ENCODE results near the gene C2orf49. TPM values are rescaled to one million over a fixed set of nuclear protein-coding genes. Genes with fewer than 3 reads are reported as not detected.

C2orf49 gene
- total and polyA plus RNA-seq, 3 experiments from 2014 or later: 8.4 to 20.0 (median 19.4) TPM

GRCh38 chr2:105329197-105329554 is 8.2 kb upstream of the C2orf49 start:
- no peak for DNase-seq
- Histone ChIP-seq H3K36me3 (ENCODE audit: insufficient read depth, low read length) (no peaks in the 10 kb centered on the region), H3K9me3 (ENCODE audit: low read length) (no peaks in the 10 kb centered on the region), H3K4me1 (ENCODE audit: insufficient read depth, low read length) (peaks cover 29% of the 10 kb centered on the region), H3K4me3 (ENCODE audit: low read length) (peak overlapping the region; percentile 87), H3K27ac (ENCODE audit: low read depth, low read length) (peak overlapping the region; percentile 49), H3K27me3 (ENCODE audit: insufficient read depth, low read length, poor library complexity, severe bottlenecking) (no peaks in the 10 kb centered on the region)
- Mint-ChIP-seq H3K27ac (peak overlapping the region; percentile 88 to 100 (median 96)), H3K36me3 (peaks cover 0 to 20% (median 2%) of the 10 kb centered on the region in 3 donors), H3K4me3 (peak overlapping the region; percentile 84 to 96 (median 92)), H3K27me3 (no peaks in the 10 kb centered on the region), H3K4me1 (peaks cover 44 to 63% (median 61%) of the 10 kb centered on the region in 3 donors), H3K9me3 (no peaks in the 10 kb centered on the region)
- ChIA-PET POLR2A (interaction anchor here (1.0 to 1.7 kb wide), 3 partner anchors 9 to 409 kb away, joined by 3 to 10 read pairs (median 4); partner anchors contain the start of gene C2orf49), CTCF (interaction anchor here (1.5 kb wide), 1 partner anchor 69 kb away, joined by 3 read pairs; the partner anchor contains the start of gene FHL2)

GRCh38 chr2:105329561-105330495 is 7.5 kb upstream of the C2orf49 start, which contains the start of gene TGFBRAP1:
Gene TGFBRAP1 (minus strand): TSS chr2:105329735. CDS start chr2:105308301, 21,434 bp downstream.
- Mint-ChIP-seq H3K27me3 (no peaks in the 10 kb centered on the region), H3K9me3 (no peaks in the 10 kb centered on the region), H3K4me1 (peaks cover 39 to 56% (median 55%) of the 10 kb centered on the region in 3 donors), H3K27ac (peak within 1 kb of the TSS; percentile 94 to 100 (median 96)), H3K4me3 (peak within 1 kb of the TSS; percentile 84 to 96 (median 92)), H3K36me3 (peaks cover 0 to 15% (median 2%) of the 10 kb centered on the region in 3 donors)
- H3K36me3 ChIP-seq (ENCODE audit: insufficient read depth, low read length): no peaks in the 10 kb centered on the region
- POLR2A ChIA-PET: interaction anchor here (0.5 to 1.7 kb wide), 5 partner anchors 8 to 1121 kb away, joined by 3 to 21 read pairs (median 4); partner anchors contain the start of gene C2orf49
- H3K9me3 ChIP-seq (ENCODE audit: low read length): no peaks in the 10 kb centered on the region
- peak; percentile 44 to 71 (median 71) for DNase-seq
- H3K4me1 ChIP-seq (ENCODE audit: insufficient read depth, low read length): peaks cover 29% of the 10 kb centered on the region
- no peaks in the 10 kb centered on the region for H3K27me3 ChIP-seq (ENCODE audit: insufficient read depth, low read length, poor library complexity, severe bottlenecking)
- H3K27ac ChIP-seq (ENCODE audit: low read depth, low read length): peak within 1 kb of the TSS; percentile 85
- H3K4me3 ChIP-seq (ENCODE audit: low read length): peak within 1 kb of the TSS; percentile 87
- CTCF ChIA-PET: interaction anchor here (1.1 to 1.2 kb wide), 3 partner anchors 10 to 38 kb away, joined by 3 to 4 read pairs (median 3); no protein-coding TSS in a partner anchor

- H3K9me3 ChIP-seq (ENCODE audit: low read length): no peaks in the 10 kb centered on the region
- DNase-seq: peak in 1 of 5 donors; percentile 3
- ChIA-PET CTCF (interaction anchor here (1.1 to 1.2 kb wide), 4 partner anchors 8 to 37 kb away, joined by 3 to 4 read pairs (median 3); no protein-coding TSS in a partner anchor), POLR2A (interaction anchor here (0.7 kb wide), 1 partner anchor 9 kb away, joined by 21 read pairs; no protein-coding TSS in a partner anchor)
- H3K27ac ChIP-seq (ENCODE audit: low read depth, low read length): peak overlapping the region; percentile 85
- H3K36me3 ChIP-seq (ENCODE audit: insufficient read depth, low read length): no peaks in the 10 kb centered on the region
- Mint-ChIP-seq H3K9me3 (no peaks in the 10 kb centered on the region), H3K4me3 (peak overlapping the region; percentile 46 to 91 (median 84)), H3K27me3 (no peaks in the 10 kb centered on the region), H3K27ac (peak overlapping the region; percentile 87 to 97 (median 94)), H3K4me1 (peaks cover 31 to 50% (median 50%) of the 10 kb centered on the region in 3 donors), H3K36me3 (peaks cover 0 to 8% (median 2%) of the 10 kb centered on the region in 3 donors)
- H3K4me3 ChIP-seq (ENCODE audit: low read length): peak overlapping the region; percentile 70
- H3K27me3 ChIP-seq (ENCODE audit: insufficient read depth, low read length, poor library complexity, severe bottlenecking): no peaks in the 10 kb centered on the region
- peaks cover 29% of the 10 kb centered on the region for H3K4me1 ChIP-seq (ENCODE audit: insufficient read depth, low read length)
These were observed 6.5 kb upstream of the C2orf49 start for GRCh38 chr2:105330681-105331375.

- ChIA-PET CTCF (no interaction called here), POLR2A (no interaction called here)
- H3K4me3 ChIP-seq (ENCODE audit: low read length): no peak overlapping the region
- peaks cover 37 to 48% (median 48%) of the 10 kb centered on the region in 3 donors for H3K4me1 Mint-ChIP-seq
- H3K36me3 ChIP-seq (ENCODE audit: insufficient read depth, low read length): no peaks in the 10 kb centered on the region
- H3K27ac ChIP-seq (ENCODE audit: low read depth, low read length): no peak overlapping the region
- H3K27ac Mint-ChIP-seq: peak overlapping the region in 2 of 8 donors; percentile 17 to 100
- H3K36me3 Mint-ChIP-seq: peaks cover 0 to 17% (median 0%) of the 10 kb centered on the region in 3 donors
- no peaks in the 10 kb centered on the region for H3K27me3 ChIP-seq (ENCODE audit: insufficient read depth, low read length, poor library complexity, severe bottlenecking)
- no peak for DNase-seq
- H3K9me3 Mint-ChIP-seq: no peaks in the 10 kb centered on the region
- no peaks in the 10 kb centered on the region for H3K9me3 ChIP-seq (ENCODE audit: low read length)
- peaks cover 31% of the 10 kb centered on the region for H3K4me1 ChIP-seq (ENCODE audit: insufficient read depth, low read length)
- no peaks in the 10 kb centered on the region for H3K27me3 Mint-ChIP-seq
- H3K4me3 Mint-ChIP-seq: peak overlapping the region in 1 of 7 donors; percentile 50
These were observed 3.1 kb upstream of the C2orf49 start for GRCh38 chr2:105334211-105334610.

GRCh38 chr2:105335469-105335868 is 1.9 kb upstream of the C2orf49 start:
- Histone ChIP-seq H3K4me1 (ENCODE audit: insufficient read depth, low read length) (peaks cover 25% of the 10 kb centered on the region), H3K4me3 (ENCODE audit: low read length) (no peak overlapping the region), H3K27me3 (ENCODE audit: insufficient read depth, low read length, poor library complexity, severe bottlenecking) (no peaks in the 10 kb centered on the region), H3K36me3 (ENCODE audit: insufficient read depth, low read length) (peaks cover 4% of the 10 kb centered on the region), H3K27ac (ENCODE audit: low read depth, low read length) (no peak overlapping the region), H3K9me3 (ENCODE audit: low read length) (no peaks in the 10 kb centered on the region)
- DNase-seq: no peak
- H3K4me3 Mint-ChIP-seq: peak overlapping the region in 2 of 7 donors; percentile 50 to 98
- ChIA-PET CTCF (no interaction called here), POLR2A (no interaction called here)
- no peaks in the 10 kb centered on the region for H3K27me3 Mint-ChIP-seq
- H3K9me3 Mint-ChIP-seq: no peaks in the 10 kb centered on the region
- peaks cover 39 to 52% (median 50%) of the 10 kb centered on the region in 3 donors for H3K4me1 Mint-ChIP-seq
- H3K27ac Mint-ChIP-seq: peak overlapping the region in 4 of 8 donors; percentile 10 to 100 (median 100)
- peaks cover 0 to 22% (median 4%) of the 10 kb centered on the region in 3 donors for H3K36me3 Mint-ChIP-seq

- Histone ChIP-seq H3K27ac (ENCODE audit: low read depth, low read length) (peak overlapping the region; percentile 100), H3K4me1 (ENCODE audit: insufficient read depth, low read length) (peaks cover 21% of the 10 kb centered on the region), H3K9me3 (ENCODE audit: low read length) (no peaks in the 10 kb centered on the region), H3K4me3 (ENCODE audit: low read length) (peak overlapping the region; percentile 98), H3K36me3 (ENCODE audit: insufficient read depth, low read length) (peaks cover 15% of the 10 kb centered on the region), H3K27me3 (ENCODE audit: insufficient read depth, low read length, poor library complexity, severe bottlenecking) (no peaks in the 10 kb centered on the region)
- Mint-ChIP-seq H3K4me3 (peak overlapping the region; percentile 97 to 100 (median 98)), H3K4me1 (peaks cover 41 to 46% (median 44%) of the 10 kb centered on the region in 3 donors), H3K9me3 (no peaks in the 10 kb centered on the region), H3K27ac (peak overlapping the region; percentile 99 to 100 (median 100)), H3K27me3 (no peaks in the 10 kb centered on the region), H3K36me3 (peaks cover 0 to 34% (median 5%) of the 10 kb centered on the region in 3 donors)
- ChIA-PET CTCF (no interaction called here), POLR2A (interaction anchor here (2.5 kb wide), 1 partner anchor 8 kb away, joined by 10 read pairs; the partner anchor contains the start of gene TGFBRAP1)
- no peak for DNase-seq
These were observed 586 bp upstream of the C2orf49 start for GRCh38 chr2:105336786-105337121.

- Histone ChIP-seq H3K27me3 (ENCODE audit: insufficient read depth, low read length, poor library complexity, severe bottlenecking) (no peaks in the 10 kb centered on the region), H3K4me1 (ENCODE audit: insufficient read depth, low read length) (peaks cover 21% of the 10 kb centered on the region), H3K4me3 (ENCODE audit: low read length) (peak overlapping the region; percentile 98), H3K36me3 (ENCODE audit: insufficient read depth, low read length) (peaks cover 27% of the 10 kb centered on the region), H3K27ac (ENCODE audit: low read depth, low read length) (peak overlapping the region; percentile 100), H3K9me3 (ENCODE audit: low read length) (no peaks in the 10 kb centered on the region)
- no peak for DNase-seq
- ChIA-PET CTCF (no interaction called here), POLR2A (interaction anchor here (2.5 kb wide), 1 partner anchor 9 kb away, joined by 10 read pairs; the partner anchor contains the start of gene TGFBRAP1)
- Mint-ChIP-seq H3K4me3 (peak overlapping the region; percentile 97 to 100 (median 98)), H3K27ac (peak overlapping the region; percentile 99 to 100 (median 100)), H3K27me3 (no peaks in the 10 kb centered on the region), H3K9me3 (no peaks in the 10 kb centered on the region), H3K4me1 (peaks cover 43 to 50% (median 44%) of the 10 kb centered on the region in 3 donors), H3K36me3 (peaks cover 1 to 45% (median 9%) of the 10 kb centered on the region in 3 donors)
These were observed 663 bp downstream of the C2orf49 start for GRCh38 chr2:105338020-105338385.

All from CD8-positive, alpha-beta memory T cell (primary cell).